H1 (cell line): ENCODE measurements around the gene NOVA1. TPM values are rescaled to one million over a fixed set of nuclear protein-coding genes. Genes with fewer than 3 reads are reported as not detected.

Experiments used
- CTCF ChIA-PET: fragments of 300-600 bp; sonication (Branson Sonifier 250); formaldehyde crosslinking; loops from one replicate; lab custom pipeline; 2021; ENCODE audit not compliant: partially characterized antibody; lab: Charles Lee
- POLR2A ChIA-PET: fragments of 300-600 bp; sonication (Branson Sonifier 250); formaldehyde crosslinking; loops from one replicate; lab custom pipeline; 2021; ENCODE audit warnings: inconsistent platforms; ENCODE audit not compliant: partially characterized antibody; lab: Charles Lee
- DNase-seq, 2 experiments: peaks; one replicate each; pipeline versions ENCODE4 v3.0.0 to v3.0.0-alpha.2; 2010 to 2022; ENCODE audit warnings: low spot score in 2 of 2, low read depth in 1 of 2, mixed read lengths in 1 of 2
- FAIRE-seq: peaks from 2 replicates; lab custom pipeline; 2011; peaks lifted over from hg19 to GRCh38; lab: Jason Lieb, UNC
- H2AFZ ChIP-seq: 2 replicates; pipeline ENCODE4 v1.8.1; 2012; ENCODE audit warnings: low read length, inconsistent platforms
- H2AK5ac ChIP-seq: 2 replicates; pipeline ENCODE4 v1.6.1; 2013; ENCODE audit warnings: low read depth, low read length
- H2BK120ac ChIP-seq: replicated peaks from 2 replicates; pipeline ENCODE3; 2013; ENCODE audit warnings: low read depth, low read length, inconsistent platforms
- H2BK12ac ChIP-seq: 2 replicates; pipeline ENCODE4 v1.6.1; 2013; ENCODE audit warnings: low read depth, low read length
- H2BK15ac ChIP-seq: 2 replicates; pipeline ENCODE4 v1.6.1; 2013; ENCODE audit warnings: low read length
- H2BK20ac ChIP-seq: 2 replicates; pipeline ENCODE4 v1.6.1; 2013; ENCODE audit warnings: low read length
- H2BK5ac ChIP-seq: 2 replicates; pipeline ENCODE4 v1.6.1; 2013; ENCODE audit warnings: low read depth, low read length
- H3K14ac ChIP-seq: 2 replicates; pipeline ENCODE4 v1.6.1; 2013; ENCODE audit warnings: inconsistent platforms; ENCODE audit not compliant: insufficient read length
- H3K18ac ChIP-seq: 2 replicates; pipeline ENCODE4 v1.6.1; 2013; ENCODE audit warnings: low read length; ENCODE audit errors: extremely low read depth
- H3K23ac ChIP-seq: 2 replicates; pipeline ENCODE4 v1.6.1; 2013; ENCODE audit warnings: inconsistent platforms; ENCODE audit not compliant: insufficient read length
- H3K23me2 ChIP-seq: 2 replicates; pipeline ENCODE4 v1.6.1; 2013; ENCODE audit warnings: low read depth, low read length
- H3K27ac ChIP-seq: 2 replicates; pipeline ENCODE4 v1.6.1; 2011; ENCODE audit warnings: low read depth, low read length, inconsistent platforms
- H3K27me3 ChIP-seq, 4 experiments: replicated peaks in 1 of 4; 1 replicate in 1 of 4; 2 replicates in 3 of 4; pipeline versions ENCODE4 v1.6.1 to v1.8.1; 2011 to 2013; ENCODE audit warnings: low read length in 3 of 4, mild to moderate bottlenecking in 3 of 4, inconsistent platforms in 2 of 4, mixed read lengths in 2 of 4, moderate library complexity in 1 of 4; ENCODE audit not compliant: control insufficient read depth in 3 of 4, insufficient read depth in 3 of 4; ENCODE audit errors: extremely low read depth in 1 of 4
- H3K36me3 ChIP-seq, 4 experiments: 2 replicates each; pipeline versions ENCODE4 v1.6.1 to v1.8.1; 2011 to 2013; ENCODE audit warnings: mild to moderate bottlenecking in 4 of 4, low read length in 3 of 4, moderate library complexity in 2 of 4, control low read depth in 1 of 4, inconsistent platforms in 1 of 4; ENCODE audit not compliant: insufficient read depth in 4 of 4, control insufficient read depth in 2 of 4
- H3K4ac ChIP-seq: replicated peaks from 2 replicates; pipeline ENCODE3; 2013; ENCODE audit warnings: low read length, low read depth, mixed read lengths, inconsistent platforms; ENCODE audit not compliant: insufficient read length
- H3K4me1 ChIP-seq, 4 experiments: replicated peaks in 1 of 4; 1 replicate in 1 of 4; 2 replicates in 3 of 4; pipeline versions ENCODE4 v1.6.1 to v1.8.1; 2011 to 2013; ENCODE audit warnings: low read length in 3 of 4, inconsistent platforms in 2 of 4, mixed read lengths in 1 of 4; ENCODE audit not compliant: insufficient read depth in 4 of 4, control insufficient read depth in 3 of 4
- H3K4me2 ChIP-seq, 2 experiments: 2 replicates each; pipeline versions ENCODE4 v1.6.1 to v1.8.1; 2011 to 2013; ENCODE audit warnings: low read depth in 2 of 2, low read length in 2 of 2, control low read depth in 1 of 2, inconsistent platforms in 1 of 2, mild to moderate bottlenecking in 1 of 2; ENCODE audit not compliant: insufficient read depth in 1 of 2
- H3K4me3 ChIP-seq, 4 experiments: fragments of 200-600, 300-600 bp in 1 of 4; sonication (generic), shearing (Covaris generic), sonication (Bioruptor Twin) in 1 of 4; 2 replicates each; pipeline versions ENCODE4 v1.5.1 to v1.8.1; 2011 to 2016; ENCODE audit warnings: low read length in 4 of 4, low read depth in 3 of 4, control low read depth in 2 of 4, inconsistent platforms in 2 of 4, mild to moderate bottlenecking in 2 of 4, mixed read lengths in 1 of 4, moderate library complexity in 1 of 4; ENCODE audit not compliant: insufficient read depth in 2 of 4; ENCODE audit errors: extremely low read depth in 1 of 4
- H3K56ac ChIP-seq: replicated peaks from 2 replicates; pipeline ENCODE3; 2013; ENCODE audit warnings: low read depth, mild to moderate bottlenecking, mixed read lengths, low read length, inconsistent platforms; ENCODE audit not compliant: insufficient read length
- H3K79me1 ChIP-seq: 2 replicates; pipeline ENCODE4 v1.6.1; 2013; ENCODE audit warnings: low read depth, low read length, control low read depth
- H3K79me2 ChIP-seq, 2 experiments: 2 replicates each; pipeline versions ENCODE4 v1.6.1 to v1.8.1; 2012 to 2013; ENCODE audit warnings: low read length in 2 of 2, mild to moderate bottlenecking in 2 of 2, inconsistent platforms in 1 of 2; ENCODE audit not compliant: insufficient read depth in 2 of 2, control insufficient read depth in 1 of 2
- H3K9ac ChIP-seq, 4 experiments: replicated peaks in 1 of 4; 1 replicate in 1 of 4; 2 replicates in 3 of 4; pipeline versions ENCODE4 v1.6.1 to v1.8.1; 2011 to 2013; ENCODE audit warnings: low read depth in 3 of 4, low read length in 3 of 4, control low read depth in 2 of 4, mild to moderate bottlenecking in 2 of 4, moderate library complexity in 2 of 4, inconsistent platforms in 1 of 4; ENCODE audit errors: extremely low read depth in 1 of 4
- H3K9me3 ChIP-seq, 2 experiments: 2 replicates each; pipeline versions ENCODE4 v1.6.1 to v1.8.1; 2012 to 2013; ENCODE audit warnings: mild to moderate bottlenecking in 2 of 2, moderate library complexity in 2 of 2, control low read depth in 1 of 2, inconsistent platforms in 1 of 2, low read depth in 1 of 2, low read length in 1 of 2, mixed read lengths in 1 of 2; ENCODE audit not compliant: insufficient read depth in 2 of 2
- H4K20me1 ChIP-seq, 2 experiments: replicated peaks in 1 of 2; 2 replicates each; pipeline versions ENCODE3 to v1.8.1; 2011 to 2013; ENCODE audit warnings: inconsistent platforms in 2 of 2, low read length in 2 of 2, mild to moderate bottlenecking in 1 of 2; ENCODE audit not compliant: insufficient read depth in 2 of 2, control insufficient read depth in 1 of 2
- H4K5ac ChIP-seq: 2 replicates; pipeline ENCODE4 v1.6.1; 2013; ENCODE audit warnings: low read length, low read depth, mixed read lengths, inconsistent platforms; ENCODE audit not compliant: insufficient read length
- H4K8ac ChIP-seq: 2 replicates; pipeline ENCODE4 v1.8.0; 2013; ENCODE audit warnings: mild to moderate bottlenecking, moderate library complexity, low read length, inconsistent platforms; ENCODE audit not compliant: insufficient read depth; ENCODE audit errors: extremely low read depth
- H4K91ac ChIP-seq: replicated peaks from 2 replicates; pipeline ENCODE3; 2013; ENCODE audit warnings: low read length, mixed read lengths, inconsistent platforms; ENCODE audit not compliant: insufficient read length
- CREB1 ChIP-seq: IDR thresholded peaks from 2 replicates; pipeline ENCODE4 v1.6.1; 2012; ENCODE audit warnings: inconsistent platforms
- FOSL1 ChIP-seq: IDR thresholded peaks from 2 replicates; pipeline ENCODE4 v1.6.1; 2011; ENCODE audit warnings: mild to moderate bottlenecking, low read depth, low read length, moderate library complexity; ENCODE audit not compliant: insufficient read depth
- HDAC2 ChIP-seq, 2 experiments: fragments of 300-600 bp in 1 of 2; sonication (generic) in 1 of 2; IDR thresholded peaks; 2 replicates each; pipeline ENCODE4 v1.6.1; 2011 to 2012; ENCODE audit warnings: low read depth in 2 of 2, low read length in 2 of 2, mild to moderate bottlenecking in 2 of 2, moderate library complexity in 2 of 2, borderline replicate concordance in 1 of 2, inconsistent platforms in 1 of 2
- POLR2A ChIP-seq, 2 experiments: IDR thresholded peaks; 1 replicate in 1 of 2; 2 replicates in 1 of 2; pipeline ENCODE4 v1.6.1; 2011; ENCODE audit warnings: low read depth in 2 of 2, low read length in 2 of 2, mild to moderate bottlenecking in 2 of 2; ENCODE audit errors: control extremely low read depth in 1 of 2
- SP2 ChIP-seq: IDR thresholded peaks from 2 replicates; pipeline ENCODE4 v1.6.1; 2012; ENCODE audit warnings: mild to moderate bottlenecking, low read length, inconsistent platforms
- WGBS, 2 experiments: shearing (Covaris generic) in 1 of 2; methylation state at CpG; one replicate each; pipeline versions ENCODE4 v1.1.6 to v1.1.7; 2013 to 2015; ENCODE audit warnings: low lambda C conversion rate in 2 of 2, mixed read lengths in 2 of 2, inconsistent platforms in 1 of 2, low coverage in 1 of 2, missing lambda C conversion rate in 1 of 2; ENCODE audit not compliant: insufficient replicate concordance in 2 of 2, insufficient coverage in 1 of 2, insufficient read length in 1 of 2; ENCODE audit errors: extremely low coverage in 1 of 2, missing lambda C conversion rate in 1 of 2; 5-methylcytosine and 5-hydroxymethylcytosine counted together
- polyA plus RNA-seq, 7 experiments: library from polyadenylated mRNA; depleted of rRNA in 3 of 7; stranded (reverse) in 5 of 7; unstranded in 2 of 7; fragments of >200 nt in 5 of 7; fragments of 200-250 nt in 2 of 7; gene quantifications; 1 replicate in 5 of 7; 2 replicates in 1 of 7; 4 replicates in 1 of 7; pipeline versions ENCODE4 v1.2.1 to v1.2.3, GENCODE V29; 2011 to 2013; ENCODE audit warnings: missing spikeins in 2 of 7, mixed read lengths in 2 of 7
- total RNA-seq: library from RNA; stranded (reverse); fragmentation: NEBNext Ultra II Directional; extraction: Animal tissue kit (Norgen Biotek cat#: 25700); gene quantifications from 2 replicates; pipeline ENCODE4 v1.2.1, GENCODE V29; 2021

NOVA1 gene
- total and polyA plus RNA-seq, 2 of the 8 experiments (the other 6 are each of a cell fraction or from before 2014, with no cell fraction given): 6.8 to 12.7 TPM

DNA sequence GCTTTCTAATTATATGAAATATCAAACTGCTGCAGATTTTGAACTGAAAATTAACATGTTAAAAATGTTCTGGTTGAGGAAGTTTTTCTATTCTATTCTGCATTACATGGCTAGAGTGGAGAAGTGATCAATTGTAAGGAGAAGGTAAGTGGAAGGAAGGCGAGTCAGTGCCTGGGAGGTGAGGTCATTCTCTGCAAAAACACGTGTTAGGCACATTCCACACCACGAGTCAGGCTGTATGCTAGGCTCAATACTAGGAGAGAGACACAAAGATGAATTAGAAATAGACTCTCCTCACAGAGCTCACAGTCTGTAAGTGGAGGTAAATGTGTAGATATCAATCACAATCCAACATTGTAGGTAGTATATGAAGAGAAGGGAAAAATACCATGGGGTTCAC, 194.1 kb downstream of the NOVA1 start:
- H3K23me2 ChIP-seq: no peaks in the 10 kb centered on the region
- no peak overlapping the region for H2BK120ac ChIP-seq
- H3K23ac ChIP-seq: no peak overlapping the region
- H3K27ac ChIP-seq: no peak overlapping the region
- no peaks in the 10 kb centered on the region for H3K36me3 ChIP-seq
- no peak overlapping the region for H3K14ac ChIP-seq
- H3K18ac ChIP-seq: no peak overlapping the region
- H3K27me3 ChIP-seq: no peaks in the 10 kb centered on the region
- no peak overlapping the region for H4K8ac ChIP-seq
- H3K79me2 ChIP-seq: no peaks in the 10 kb centered on the region
- FAIRE-seq (no peak), DNase-seq (no peak)
- H3K56ac ChIP-seq: no peak overlapping the region
- H4K20me1 ChIP-seq: no peaks in the 10 kb centered on the region
- no peak overlapping the region for H3K4ac ChIP-seq
- H2BK20ac ChIP-seq: no peak overlapping the region
- no peaks in the 10 kb centered on the region for H3K4me1 ChIP-seq
- H2BK15ac ChIP-seq: no peak overlapping the region
- no peak overlapping the region for H3K4me2 ChIP-seq
- no peak overlapping the region for H4K91ac ChIP-seq
- no peak overlapping the region for H3K9ac ChIP-seq
- no peaks in the 10 kb centered on the region for H3K79me1 ChIP-seq
- TF ChIP-seq FOSL1 (no peak), HDAC2 (IDR thresholded peaks at IDR 0.05; ENCODE audit: borderline replicate concordance in 1 of 2, low read depth in 2 of 2, low read length in 2 of 2) (no peak), POLR2A (IDR thresholded peaks at IDR 0.05; ENCODE audit: control extremely low read depth in 1 of 2, low read depth in 2 of 2, low read length in 2 of 2) (no peak), CREB1 (no peak), SP2 (no peak)
- TF ChIP-seq, all 59 proteins: peak for 0
- H4K5ac ChIP-seq: no peak overlapping the region
- WGBS, 2 experiments: 83% methylated on average over 3 of the region's 3 CpGs; no CpG with 5 or more reads in 1 of the 2 experiments
- no peak overlapping the region for H2AFZ ChIP-seq
- ChIA-PET POLR2A (interaction anchor here (1.5 kb wide), 1 partner anchor 9 kb away, joined by 3 read pairs; no protein-coding TSS in a partner anchor), CTCF (interaction anchor here (0.6 to 1.3 kb wide), 4 partner anchors 10 to 283 kb away, joined by 3 to 4 read pairs (median 3); no protein-coding TSS in a partner anchor)
- no peaks in the 10 kb centered on the region for H3K9me3 ChIP-seq
- H2BK12ac ChIP-seq: no peak overlapping the region
- H2BK5ac ChIP-seq: no peak overlapping the region
- H2AK5ac ChIP-seq: no peak overlapping the region
- H3K4me3 ChIP-seq: no peak overlapping the region
